GM19395 (cell line): ENCODE results near the gene MED15.
"Not testable (repeated sequence)": the region's sequence is repeated elsewhere in the genome, so short reads cannot be mapped to it uniquely, and the experiment has no call there.

Experiments
- ATAC-seq: cut with Tn5 transposase; IDR thresholded peaks from one replicate; pipeline ENCODE4 v1.9.1; 2021; ENCODE audit warnings: mild to moderate bottlenecking, moderate library complexity; ENCODE audit not compliant: unreplicated experiment

Gene MED15

GRCh38 chr22:20479612-20480196, 27.7 kb upstream of the MED15 start:
- ATAC-seq, result no peak

- not testable (repeated sequence) for ATAC-seq
Measured at GRCh38 chr22:20483143-20483506, 24.3 kb upstream of the MED15 start.

GRCh38 chr22:20483771-20484170, 23.6 kb upstream of the MED15 start:
- no peak for ATAC-seq

- no peak for ATAC-seq
Measured at GRCh38 chr22:20484948-20485683, 22.3 kb upstream of the MED15 start.

- ATAC-seq, result no peak
Measured at GRCh38 chr22:20486229-20486628, 21.2 kb upstream of the MED15 start.

GRCh38 chr22:20487715-20488114, 19.7 kb upstream of the MED15 start:
- ATAC-seq, result no peak

GRCh38 chr22:20488946-20489345, 18.5 kb upstream of the MED15 start:
- no peak for ATAC-seq

- ATAC-seq, result no peak
Measured at GRCh38 chr22:20490183-20490940, 17.0 kb upstream of the MED15 start.

GRCh38 chr22:20490941-20491307, 16.5 kb upstream of the MED15 start:
- no peak for ATAC-seq

GRCh38 chr22:20491346-20491745, 16.1 kb upstream of the MED15 start:
- ATAC-seq, result no peak

- ATAC-seq, result peak; percentile 22
Measured at GRCh38 chr22:20494978-20495860, 12.2 kb upstream of the MED15 start, which contains the start of gene KLHL22. TSS of gene KLHL22 (minus strand) at chr22:20495795. CDS start at chr22:20489211, 6,584 bp downstream.

- peak; percentile 79 for ATAC-seq
Measured at GRCh38 chr22:20495861-20496681, 11.3 kb upstream of the MED15 start.

GRCh38 chr22:20497426-20497825, 10.0 kb upstream of the MED15 start:
- no peak for ATAC-seq

- ATAC-seq, result no peak
Measured at GRCh38 chr22:20498913-20499312, 8.5 kb upstream of the MED15 start.

- ATAC-seq, result no peak
Measured at GRCh38 chr22:20499769-20500168, 7.6 kb upstream of the MED15 start.

GRCh38 chr22:20503816-20504215, 3.6 kb upstream of the MED15 start:
- ATAC-seq, result no peak

- not testable (repeated sequence) for ATAC-seq
Measured at GRCh38 chr22:20504293-20504922, 3.0 kb upstream of the MED15 start.

GRCh38 chr22:20506543-20507252, 712 bp upstream of the MED15 start:
- ATAC-seq, result no peak
